HCT116 (cell line): ENCODE results near the gene MLANA. TPM values are rescaled to one million over a fixed set of nuclear protein-coding genes. Genes with fewer than 3 reads are reported as not detected.

Source experiments
- ATAC-seq: fragments of 200-7000 bp; cut with Tn5 transposase; 2 replicates; pipeline ENCODE4 v1.9.1; 2020; ENCODE audit warnings: mild to moderate bottlenecking, moderate library complexity
- BruUV-seq: library from RNA; stranded (reverse); fragments of 400-500 nt; replicated peaks from 2 replicates; lab custom pipeline; 2021; lab: Mats Ljungman, UMichigan
- CTCF ChIA-PET: fragments of 300-600 bp; sonication (Branson Sonifier 250); formaldehyde crosslinking; loops from one replicate; lab custom pipeline; 2021; ENCODE audit warnings: antibody characterized with exemption; lab: Charles Lee
- POLR2A ChIA-PET: fragments of 300-600, 350-600 bp; sonication (Branson Sonifier 250); formaldehyde crosslinking; loops from one replicate; lab custom pipeline; 2021; ENCODE audit warnings: antibody characterized with exemption; lab: Charles Lee
- RAD21 ChIA-PET, 2 experiments: fragments of 300-600 bp; sonication (Branson Sonifier 250); formaldehyde crosslinking; loops; one replicate each; lab custom pipeline; 2023; ENCODE audit warnings: low total read pairs in 2 of 2; ENCODE audit not compliant: uncharacterized antibody in 2 of 2, unreplicated experiment in 2 of 2, low non-redundant PET in 1 of 2; lab: Charles Lee
- DNase-seq: peaks from one replicate; pipeline ENCODE4 v3.0.0-alpha.2; 2010; ENCODE audit warnings: low read depth, low spot score
- H2AFZ ChIP-seq: fragments of 200-600 bp; shearing (Covaris generic), sonication (generic); 2 replicates; pipeline ENCODE4 v1.6.1; 2017; ENCODE audit warnings: low read depth, mixed run types, mixed read lengths, antibody characterized with exemption, low read length; ENCODE audit not compliant: poor library complexity, severe bottlenecking
- H3K27ac ChIP-seq: 2 replicates; pipeline ENCODE4 v1.5.1; 2012; ENCODE audit warnings: low read depth, low read length
- H3K27me3 ChIP-seq: fragments of 200-600 bp; sonication (generic); 2 replicates; pipeline ENCODE4 v1.6.1; 2016; ENCODE audit warnings: mixed run types, low read length, mixed read lengths; ENCODE audit not compliant: insufficient read depth
- H3K36me3 ChIP-seq, 2 experiments: fragments of 200-500 bp in 1 of 2; fragments of 200-600 bp in 1 of 2; sonication (Bioruptor generic) in 1 of 2; sonication (generic) in 1 of 2; 2 replicates each; pipeline versions ENCODE4 v1.5.1 to v1.6.1; 2014 to 2016; ENCODE audit warnings: low read length in 2 of 2, inconsistent platforms in 1 of 2, mixed read lengths in 1 of 2, mixed run types in 1 of 2; ENCODE audit not compliant: insufficient read depth in 2 of 2, control insufficient read depth in 1 of 2
- H3K4me1 ChIP-seq, 2 experiments: fragments of 200-600 bp in 1 of 2; sonication (generic) in 1 of 2; 2 replicates each; pipeline versions ENCODE4 v1.5.1 to v1.6.1; 2012 to 2017; ENCODE audit warnings: low read length in 2 of 2, inconsistent platforms in 1 of 2, mild to moderate bottlenecking in 1 of 2, mixed read lengths in 1 of 2, mixed run types in 1 of 2, moderate library complexity in 1 of 2; ENCODE audit not compliant: insufficient read depth in 2 of 2, control insufficient read depth in 1 of 2
- H3K4me2 ChIP-seq: fragments of 200-600 bp; sonication (generic); 2 replicates; pipeline ENCODE4 v1.6.1; 2017; ENCODE audit warnings: mixed run types, low read length, mixed read lengths
- H3K4me3 ChIP-seq, 2 experiments: fragments of 200-600 bp in 1 of 2; sonication (generic) in 1 of 2; replicated peaks in 1 of 2; 2 replicates each; pipeline ENCODE4 v1.5.1; 2011 to 2016; ENCODE audit warnings: low read length in 2 of 2, control low read depth in 1 of 2, low read depth in 1 of 2, mild to moderate bottlenecking in 1 of 2, mixed read lengths in 1 of 2, mixed run types in 1 of 2
- H3K79me2 ChIP-seq: fragments of 200-600 bp; sonication (generic); 2 replicates; pipeline ENCODE4 v1.6.1; 2017; ENCODE audit warnings: mild to moderate bottlenecking, mixed run types, low read length, moderate library complexity, mixed read lengths; ENCODE audit not compliant: insufficient read depth
- H3K9ac ChIP-seq: fragments of 200-600 bp; sonication (generic); 2 replicates; pipeline ENCODE4 v1.6.1; 2016; ENCODE audit warnings: low read length, mixed read lengths
- H3K9me2 ChIP-seq: fragments of 200-600 bp; sonication (generic), shearing (Covaris generic); 2 replicates; pipeline ENCODE4 v1.6.1; 2017; ENCODE audit warnings: mixed run types, mild to moderate bottlenecking, moderate library complexity; ENCODE audit not compliant: insufficient read depth
- H3K9me3 ChIP-seq, 2 experiments: fragments of 200-500 bp in 1 of 2; fragments of 200-600 bp in 1 of 2; sonication (Bioruptor generic) in 1 of 2; sonication (generic) in 1 of 2; 2 replicates each; pipeline ENCODE4 v1.6.1; 2014 to 2017; ENCODE audit warnings: low read length in 2 of 2, mixed read lengths in 2 of 2, inconsistent platforms in 1 of 2, low read depth in 1 of 2, mild to moderate bottlenecking in 1 of 2, mixed run types in 1 of 2, moderate library complexity in 1 of 2; ENCODE audit not compliant: control insufficient read depth in 1 of 2, insufficient read depth in 1 of 2
- H4K20me1 ChIP-seq: fragments of 200-600 bp; sonication (generic), shearing (Covaris generic); 2 replicates; pipeline ENCODE4 v1.6.1; 2017; ENCODE audit warnings: mixed run types, mild to moderate bottlenecking, moderate library complexity; ENCODE audit not compliant: insufficient read depth
- ATF3 ChIP-seq: IDR thresholded peaks from 2 replicates; pipeline ENCODE4 v1.6.1; 2012
- CBX3 ChIP-seq: IDR thresholded peaks from 2 replicates; pipeline ENCODE4 v1.6.1; 2012; ENCODE audit warnings: low read depth
- CEBPB ChIP-seq: IDR thresholded peaks from 2 replicates; pipeline ENCODE4 v1.6.1; 2012; ENCODE audit warnings: low read depth
- CTCF ChIP-seq, 3 experiments: fragments of 200-600 bp in 1 of 3; sonication (generic) in 1 of 3; IDR thresholded peaks in 2 of 3; conservative IDR thresholded peaks in 1 of 3; 2 replicates each; pipeline ENCODE4 v1.5.1; 2012 to 2017; ENCODE audit warnings: low read depth in 2 of 3, low read length in 2 of 3, antibody characterized with exemption in 1 of 3, borderline replicate concordance in 1 of 3, control low read depth in 1 of 3, mild to moderate bottlenecking in 1 of 3, mixed read lengths in 1 of 3, mixed run types in 1 of 3, moderate library complexity in 1 of 3; ENCODE audit not compliant: insufficient read depth in 1 of 3
- ELF1 ChIP-seq: IDR thresholded peaks from 2 replicates; pipeline ENCODE4 v1.6.1; 2012; ENCODE audit warnings: low read depth, borderline replicate concordance
- POLR2A ChIP-seq: IDR thresholded peaks from 2 replicates; pipeline ENCODE4 v1.7.0; 2011; ENCODE audit warnings: borderline replicate concordance; ENCODE audit not compliant: insufficient read depth, insufficient read length; ENCODE audit errors: extremely low read depth
- RAD21 ChIP-seq: IDR thresholded peaks from 2 replicates; pipeline ENCODE4 v1.6.1; 2012; ENCODE audit warnings: low read depth, mild to moderate bottlenecking
- SIN3A ChIP-seq: IDR thresholded peaks from 2 replicates; pipeline ENCODE4 v1.6.1; 2012; ENCODE audit warnings: low read depth
- YY1 ChIP-seq: IDR thresholded peaks from 2 replicates; pipeline ENCODE4 v1.6.1; 2011; ENCODE audit warnings: low read length, low read depth, moderate library complexity, mild to moderate bottlenecking; ENCODE audit not compliant: insufficient replicate concordance; ENCODE audit errors: extremely low read depth
- ZBTB33 ChIP-seq: IDR thresholded peaks from 2 replicates; pipeline ENCODE4 v1.6.1; 2011; ENCODE audit warnings: mild to moderate bottlenecking, low read length, moderate library complexity; ENCODE audit not compliant: insufficient replicate concordance; ENCODE audit errors: extremely low read depth
- ZFX ChIP-seq: fragments of 450-650 bp; IDR thresholded peaks from 2 replicates; pipeline ENCODE4 v1.6.1; 2017
- intact Hi-C: fragments of 100-400 bp; cut with micrococcal nuclease; formaldehyde crosslinking; loops from 2 replicates; pipeline ENCODE4 v1.10.0; 2022
- total RNA-seq: library from RNA; stranded (reverse); gene quantifications from one replicate; pipeline ENCODE4 v1.2.1, GENCODE V29; 2021; ENCODE audit not compliant: unreplicated experiment
- TF ChIP-seq, protein P1 (sequence below): IDR thresholded peaks from 2 replicates; pipeline ENCODE4 v1.6.1; 2012; ENCODE audit warnings: low read depth

The MLANA gene
- total RNA-seq, 1 experiment from 2014 or later, result not detected

DNA sequence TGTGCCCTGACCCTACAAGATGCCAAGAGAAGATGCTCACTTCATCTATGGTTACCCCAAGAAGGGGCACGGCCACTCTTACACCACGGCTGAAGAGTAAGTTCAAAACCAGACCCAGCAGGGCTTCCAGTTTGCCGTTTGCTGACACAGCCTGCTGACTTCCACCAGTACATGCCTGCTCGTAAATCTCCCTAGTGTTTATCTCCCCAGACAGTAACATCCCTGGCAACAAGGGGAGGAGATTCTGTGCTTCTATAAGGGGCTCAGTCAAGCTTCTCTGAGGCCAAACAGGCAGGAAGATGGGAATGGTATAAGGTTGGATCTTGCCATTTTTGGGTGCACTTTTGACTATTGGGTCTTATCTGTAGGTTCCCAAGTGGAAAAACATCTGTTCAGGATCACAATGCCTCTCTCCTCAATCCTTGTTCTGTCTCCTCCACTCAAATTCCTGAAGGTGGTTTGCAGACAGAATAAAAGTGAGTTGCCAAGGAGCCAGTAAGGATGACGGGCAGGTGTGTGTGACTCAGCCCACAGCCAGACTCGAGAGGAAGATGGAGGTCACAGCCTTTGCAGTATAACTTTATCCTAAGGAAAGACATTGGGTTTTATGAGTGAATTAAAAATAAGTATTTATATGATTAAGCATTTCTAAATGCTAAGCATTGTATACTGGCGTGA lies 1.9 kb downstream of the MLANA start:
- TF ChIP-seq SIN3A, result no peak
- no peak for TF ChIP-seq RAD21
- TF ChIP-seq, all 23 proteins: peak for 0
- Histone ChIP-seq H3K27me3 (no peaks in the 10 kb centered on the region), H3K9me2 (no peaks in the 10 kb centered on the region), H3K4me2 (no peak overlapping the region), H3K9ac (no peak overlapping the region), H3K79me2 (no peaks in the 10 kb centered on the region), H3K4me3 (no peak overlapping the region), H4K20me1 (no peaks in the 10 kb centered on the region), H3K4me1 (no peaks in the 10 kb centered on the region), H3K27ac (no peak overlapping the region), H2AFZ (no peak overlapping the region), H3K9me3 (no peaks in the 10 kb centered on the region), H3K36me3 (no peaks in the 10 kb centered on the region)
- intact Hi-C loops, result no loop called here
- DNase-seq (no peak), ATAC-seq (no peak)
- BruUV-seq, result no TSS peak
- RAD21 ChIA-PET, result no interaction called here
- POLR2A ChIA-PET, result no interaction called here
- CTCF ChIA-PET, result no interaction called here

- no TSS peak for BruUV-seq
- no peak overlapping the region for H3K27ac ChIP-seq
- no peak overlapping the region for H3K4me3 ChIP-seq
- no peaks in the 10 kb centered on the region for H3K27me3 ChIP-seq
- H3K4me1 ChIP-seq, result no peaks in the 10 kb centered on the region
- no peaks in the 10 kb centered on the region for H3K36me3 ChIP-seq
- H3K4me2 ChIP-seq, result no peak overlapping the region
- CTCF ChIA-PET, result no interaction called here
- H3K79me2 ChIP-seq, result no peaks in the 10 kb centered on the region
- H4K20me1 ChIP-seq, result no peaks in the 10 kb centered on the region
- no peaks in the 10 kb centered on the region for H3K9me2 ChIP-seq
- no peak for ATAC-seq
- DNase-seq, result no peak
- POLR2A ChIA-PET, result no interaction called here
- no peak overlapping the region for H2AFZ ChIP-seq
- no peaks in the 10 kb centered on the region for H3K9me3 ChIP-seq
- intact Hi-C loops, result no loop called here
- RAD21 ChIA-PET, result no interaction called here
- no peak overlapping the region for H3K9ac ChIP-seq
- TF ChIP-seq ELF1, result no peak
- no peak for TF ChIP-seq ZFX
- TF ChIP-seq YY1, result no peak
- TF ChIP-seq CEBPB, result no peak
- no peak for TF ChIP-seq ATF3
- no peak for TF ChIP-seq POLR2A
- no peak for TF ChIP-seq SIN3A
- TF ChIP-seq, protein P1, sequence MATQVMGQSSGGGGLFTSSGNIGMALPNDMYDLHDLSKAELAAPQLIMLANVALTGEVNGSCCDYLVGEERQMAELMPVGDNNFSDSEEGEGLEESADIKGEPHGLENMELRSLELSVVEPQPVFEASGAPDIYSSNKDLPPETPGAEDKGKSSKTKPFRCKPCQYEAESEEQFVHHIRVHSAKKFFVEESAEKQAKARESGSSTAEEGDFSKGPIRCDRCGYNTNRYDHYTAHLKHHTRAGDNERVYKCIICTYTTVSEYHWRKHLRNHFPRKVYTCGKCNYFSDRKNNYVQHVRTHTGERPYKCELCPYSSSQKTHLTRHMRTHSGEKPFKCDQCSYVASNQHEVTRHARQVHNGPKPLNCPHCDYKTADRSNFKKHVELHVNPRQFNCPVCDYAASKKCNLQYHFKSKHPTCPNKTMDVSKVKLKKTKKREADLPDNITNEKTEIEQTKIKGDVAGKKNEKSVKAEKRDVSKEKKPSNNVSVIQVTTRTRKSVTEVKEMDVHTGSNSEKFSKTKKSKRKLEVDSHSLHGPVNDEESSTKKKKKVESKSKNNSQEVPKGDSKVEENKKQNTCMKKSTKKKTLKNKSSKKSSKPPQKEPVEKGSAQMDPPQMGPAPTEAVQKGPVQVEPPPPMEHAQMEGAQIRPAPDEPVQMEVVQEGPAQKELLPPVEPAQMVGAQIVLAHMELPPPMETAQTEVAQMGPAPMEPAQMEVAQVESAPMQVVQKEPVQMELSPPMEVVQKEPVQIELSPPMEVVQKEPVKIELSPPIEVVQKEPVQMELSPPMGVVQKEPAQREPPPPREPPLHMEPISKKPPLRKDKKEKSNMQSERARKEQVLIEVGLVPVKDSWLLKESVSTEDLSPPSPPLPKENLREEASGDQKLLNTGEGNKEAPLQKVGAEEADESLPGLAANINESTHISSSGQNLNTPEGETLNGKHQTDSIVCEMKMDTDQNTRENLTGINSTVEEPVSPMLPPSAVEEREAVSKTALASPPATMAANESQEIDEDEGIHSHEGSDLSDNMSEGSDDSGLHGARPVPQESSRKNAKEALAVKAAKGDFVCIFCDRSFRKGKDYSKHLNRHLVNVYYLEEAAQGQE, result no peak
- TF ChIP-seq ZBTB33, result no peak
- TF ChIP-seq CTCF (IDR thresholded peaks at IDR 0.05 in 2 of 3, conservative IDR thresholded peaks at IDR 0.05 in 1 of 3; ENCODE audit: borderline replicate concordance in 1 of 3, insufficient read depth in 1 of 3, low read depth in 2 of 3, low read length in 2 of 3), result no peak
- no peak for TF ChIP-seq CBX3
These were observed 2.4 kb downstream of the MLANA start for GRCh38 chr9:5893134-5893505.
